B cell (primary cell): ENCODE results near the gene KCNIP1. TPM values are rescaled to one million over a fixed set of nuclear protein-coding genes. Genes with fewer than 3 reads are reported as not detected.

Experiments used
- ATAC-seq: fragments of 200-7000 bp; cut with Tn5 transposase; one replicate; pipeline ENCODE4 v1.10.0; 2021; ENCODE audit warnings: low read depth, mild to moderate bottlenecking, moderate number of reproducible peaks, moderate library complexity
- CTCF ChIA-PET: fragments of 350-600 bp; sonication (Branson Sonifier 250); formaldehyde crosslinking; loops from one replicate; lab custom pipeline; 2021; ENCODE audit warnings: antibody characterized with exemption, inconsistent platforms; lab: Charles Lee
- POLR2A ChIA-PET: fragments of 350-600 bp; sonication (Branson Sonifier 250); formaldehyde crosslinking; loops from one replicate; lab custom pipeline; 2021; ENCODE audit warnings: antibody characterized with exemption; lab: Charles Lee
- DNase-seq: peaks from one replicate; pipeline ENCODE4 v3.0.0; 2013
- H2AFZ ChIP-seq: 2 replicates; pipeline ENCODE4 v1.6.1; 2012; ENCODE audit warnings: mild to moderate bottlenecking, low read depth, low read length; ENCODE audit not compliant: insufficient read depth, poor library complexity, severe bottlenecking
- H3K27ac ChIP-seq, 2 donors: 1 replicate in 1 of 2; 2 replicates in 1 of 2; pipeline ENCODE4 v1.5.1; 2012 to 2013; ENCODE audit warnings: low read length in 2 of 2, mild to moderate bottlenecking in 2 of 2, moderate library complexity in 1 of 2
- H3K27me3 ChIP-seq, 4 experiments: fragments of 200-600 bp in 1 of 4; sonication (generic) in 1 of 4; replicated peaks in 1 of 4; 1 replicate in 2 of 4; 2 replicates in 2 of 4; pipeline versions ENCODE4 v1.6.1 to v1.7.0; 2013 to 2016; ENCODE audit warnings: low read length in 3 of 4, mild to moderate bottlenecking in 2 of 4, mixed read lengths in 1 of 4, moderate library complexity in 1 of 4; ENCODE audit not compliant: insufficient read depth in 4 of 4, control insufficient read depth in 3 of 4; ENCODE audit errors: control extremely low read depth in 1 of 4
- H3K36me3 ChIP-seq, 2 experiments: replicated peaks in 1 of 2; 1 replicate in 1 of 2; 2 replicates in 1 of 2; pipeline versions ENCODE4 v1.6.1 to v1.7.1; 2013; ENCODE audit warnings: low read length in 1 of 2; ENCODE audit not compliant: insufficient read depth in 2 of 2, control insufficient read depth in 1 of 2; ENCODE audit errors: control extremely low read depth in 1 of 2, extremely low read depth in 1 of 2
- H3K4me1 ChIP-seq, 2 donors: fragments of 200-600 bp in 1 of 2; sonication (generic) in 1 of 2; 1 replicate in 1 of 2; 2 replicates in 1 of 2; pipeline versions ENCODE4 v1.5.1 to v1.6.1; 2013 to 2017; ENCODE audit warnings: low read length in 2 of 2; ENCODE audit not compliant: control insufficient read depth in 2 of 2, insufficient read depth in 2 of 2
- H3K4me2 ChIP-seq: replicated peaks from 2 replicates; pipeline ENCODE3; 2012; ENCODE audit warnings: mild to moderate bottlenecking, low read depth, low read length; ENCODE audit not compliant: poor library complexity, severe bottlenecking
- H3K4me3 ChIP-seq, 5 experiments: fragments of 200-600 bp in 1 of 5; sonication (generic) in 1 of 5; 1 replicate in 3 of 5; 2 replicates in 2 of 5; pipeline versions ENCODE4 v1.5.1 to v1.7.0; 2011 to 2016; ENCODE audit warnings: low read length in 4 of 5, mild to moderate bottlenecking in 4 of 5, low read depth in 2 of 5, control low read depth in 1 of 5, moderate library complexity in 1 of 5; ENCODE audit not compliant: insufficient read depth in 1 of 5; ENCODE audit errors: control extremely low read depth in 1 of 5, extremely low read depth in 1 of 5
- H3K79me2 ChIP-seq: fragments of 200-600 bp; sonication (generic); one replicate; pipeline ENCODE4 v1.6.0; 2016; ENCODE audit warnings: low read length; ENCODE audit not compliant: control insufficient read depth, insufficient read depth
- H3K9ac ChIP-seq: fragments of 200-600 bp; sonication (generic); 2 replicates; pipeline ENCODE4 v1.6.1; 2017; ENCODE audit warnings: mild to moderate bottlenecking, low read length, moderate library complexity
- H3K9me3 ChIP-seq, 3 donors: one replicate each; pipeline versions ENCODE4 v1.6.1 to v1.7.1; 2013; ENCODE audit warnings: low read length in 2 of 3; ENCODE audit not compliant: control insufficient read depth in 2 of 3, insufficient read depth in 1 of 3; ENCODE audit errors: control extremely low read depth in 1 of 3
- H4K20me1 ChIP-seq: 2 replicates; pipeline ENCODE4 v1.6.0; 2012; ENCODE audit warnings: mild to moderate bottlenecking, low read length; ENCODE audit not compliant: insufficient read depth, control insufficient read depth, poor library complexity, severe bottlenecking
- H3K27ac Mint-ChIP-seq: one replicate; pipeline ENCODE4 v1.8.0; 2021; ENCODE audit warnings: mixed read lengths
- H3K27me3 Mint-ChIP-seq: one replicate; pipeline ENCODE4 v1.8.0; 2021; ENCODE audit warnings: mixed read lengths
- H3K4me1 Mint-ChIP-seq: one replicate; pipeline ENCODE4 v1.8.0; 2021; ENCODE audit warnings: mixed read lengths
- H3K4me3 Mint-ChIP-seq: one replicate; pipeline ENCODE4 v1.8.0; 2021; ENCODE audit warnings: mixed read lengths
- H3K9me3 Mint-ChIP-seq: one replicate; pipeline ENCODE4 v1.8.0; 2022; ENCODE audit warnings: mixed read lengths; ENCODE audit not compliant: insufficient read depth
- EZH2 ChIP-seq: IDR thresholded peaks from 2 replicates; pipeline ENCODE4 v1.6.1; 2012; ENCODE audit warnings: borderline replicate concordance, low read depth, mild to moderate bottlenecking, moderate library complexity, low read length; ENCODE audit not compliant: insufficient read depth, poor library complexity, severe bottlenecking
- WGBS: methylation state at CpG from one replicate; pipeline ENCODE4 v1.1.5; 2013; ENCODE audit warnings: missing lambda C conversion rate; ENCODE audit not compliant: insufficient coverage; 5-methylcytosine and 5-hydroxymethylcytosine counted together
- intact Hi-C: fragments of 100-400 bp; cut with micrococcal nuclease; formaldehyde crosslinking; loops from one replicate; pipeline ENCODE4 v1.10.0; 2022
- polyA plus RNA-seq: library from polyadenylated mRNA; depleted of rRNA; stranded (reverse); fragments of >200 nt; gene quantifications from 2 replicates; pipeline ENCODE4 v1.2.3, GENCODE V29; 2012
- total RNA-seq, 2 donors: library from RNA; stranded (reverse); fragments of 120-200 nt in 1 of 2; gene quantifications; 1 replicate in 1 of 2; 2 replicates in 1 of 2; pipeline versions ENCODE4 v1.2.3 to v1.2.4, GENCODE V29; 2013 to 2022
- TF ChIP-seq, protein P1 (sequence below): fragments of 200-600 bp; IDR thresholded peaks from one replicate; pipeline ENCODE4 v1.8.0; 2022; ENCODE audit warnings: antibody characterized with exemption, mild to moderate bottlenecking

Gene KCNIP1
- total and polyA plus RNA-seq, 2 donors (not counting 1 experiment from before 2014, with no cell fraction given) = not detected

GRCh38 chr5:170511551-170512258 lies 7.9 kb downstream of the KCNIP1 start:
- Histone ChIP-seq H3K4me1 (no peaks in the 10 kb centered on the region), H2AFZ (no peak overlapping the region), H3K79me2 (no peaks in the 10 kb centered on the region), H3K27ac (no peak overlapping the region), H3K9me3 (no peaks in the 10 kb centered on the region), H3K27me3 (peaks cover 0 to 3% (median 0%) of the 10 kb centered on the region in 4 experiments), H3K4me3 (no peak overlapping the region), H3K9ac (no peak overlapping the region), H3K36me3 (no peaks in the 10 kb centered on the region), H4K20me1 (no peaks in the 10 kb centered on the region), H3K4me2 (no peak overlapping the region)
- intact Hi-C loops = no loop called here
- TF ChIP-seq, protein P1, sequence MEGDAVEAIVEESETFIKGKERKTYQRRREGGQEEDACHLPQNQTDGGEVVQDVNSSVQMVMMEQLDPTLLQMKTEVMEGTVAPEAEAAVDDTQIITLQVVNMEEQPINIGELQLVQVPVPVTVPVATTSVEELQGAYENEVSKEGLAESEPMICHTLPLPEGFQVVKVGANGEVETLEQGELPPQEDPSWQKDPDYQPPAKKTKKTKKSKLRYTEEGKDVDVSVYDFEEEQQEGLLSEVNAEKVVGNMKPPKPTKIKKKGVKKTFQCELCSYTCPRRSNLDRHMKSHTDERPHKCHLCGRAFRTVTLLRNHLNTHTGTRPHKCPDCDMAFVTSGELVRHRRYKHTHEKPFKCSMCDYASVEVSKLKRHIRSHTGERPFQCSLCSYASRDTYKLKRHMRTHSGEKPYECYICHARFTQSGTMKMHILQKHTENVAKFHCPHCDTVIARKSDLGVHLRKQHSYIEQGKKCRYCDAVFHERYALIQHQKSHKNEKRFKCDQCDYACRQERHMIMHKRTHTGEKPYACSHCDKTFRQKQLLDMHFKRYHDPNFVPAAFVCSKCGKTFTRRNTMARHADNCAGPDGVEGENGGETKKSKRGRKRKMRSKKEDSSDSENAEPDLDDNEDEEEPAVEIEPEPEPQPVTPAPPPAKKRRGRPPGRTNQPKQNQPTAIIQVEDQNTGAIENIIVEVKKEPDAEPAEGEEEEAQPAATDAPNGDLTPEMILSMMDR = no peak
- TF ChIP-seq EZH2 = no peak
- H3K4me3 Mint-ChIP-seq = no peak overlapping the region
- POLR2A ChIA-PET = no interaction called here
- ATAC-seq (no peak), DNase-seq (no peak)
- peaks cover 3% of the 10 kb centered on the region for H3K27me3 Mint-ChIP-seq
- no peaks in the 10 kb centered on the region for H3K4me1 Mint-ChIP-seq
- H3K27ac Mint-ChIP-seq = no peak overlapping the region
- no CpG with 5 or more reads among the region's 8 CpGs for whole genome bisulfite sequencing
- H3K9me3 Mint-ChIP-seq = no peaks in the 10 kb centered on the region
- CTCF ChIA-PET = no interaction called here

DNA sequence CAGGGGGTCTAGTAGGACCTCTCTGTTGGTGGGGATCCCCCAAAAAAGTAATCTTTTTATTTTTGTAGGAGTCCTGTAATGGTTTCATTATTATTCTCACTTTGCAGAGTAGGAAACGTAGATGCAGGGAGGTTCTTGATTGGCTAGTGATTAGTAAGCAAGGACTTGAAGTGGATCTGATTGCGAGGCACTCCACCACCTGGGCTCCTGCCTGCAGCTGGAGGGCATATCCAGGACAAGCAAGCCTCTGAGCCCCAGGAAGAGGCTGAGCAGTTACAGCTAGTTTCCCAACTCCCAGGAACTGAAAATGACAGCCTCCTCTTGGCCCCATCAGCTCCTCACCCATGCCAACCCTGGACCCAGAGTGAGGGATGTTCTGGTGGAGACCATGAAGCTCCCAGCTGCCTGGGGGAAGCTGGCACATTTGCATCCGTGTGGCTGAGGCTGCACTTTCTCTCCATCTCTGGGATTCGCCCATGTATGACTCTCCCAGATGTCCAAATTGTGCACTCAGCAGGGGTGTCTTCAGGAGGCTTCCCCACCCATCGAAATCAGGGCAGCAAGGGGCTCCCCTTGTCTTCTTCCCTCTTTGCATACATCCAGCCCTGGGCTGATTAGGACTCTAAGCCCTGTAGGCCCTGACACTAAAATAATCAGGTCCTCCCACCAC lies 10.2 kb downstream of the KCNIP1 start:
- H3K27ac ChIP-seq = no peak overlapping the region
- H4K20me1 ChIP-seq = no peaks in the 10 kb centered on the region
- ATAC-seq (no peak), DNase-seq (no peak)
- POLR2A ChIA-PET = no interaction called here
- H3K27ac Mint-ChIP-seq = no peak overlapping the region
- H3K4me2 ChIP-seq = no peak overlapping the region
- H2AFZ ChIP-seq = no peak overlapping the region
- H3K4me1 Mint-ChIP-seq = no peaks in the 10 kb centered on the region
- H3K9ac ChIP-seq = no peak overlapping the region
- no peaks in the 10 kb centered on the region for H3K79me2 ChIP-seq
- H3K36me3 ChIP-seq = no peaks in the 10 kb centered on the region
- H3K4me1 ChIP-seq = no peaks in the 10 kb centered on the region
- TF ChIP-seq EZH2 = no peak
- no peak overlapping the region for H3K4me3 ChIP-seq
- H3K9me3 ChIP-seq = no peaks in the 10 kb centered on the region
- H3K9me3 Mint-ChIP-seq = no peaks in the 10 kb centered on the region
- CTCF ChIA-PET = no interaction called here
- 69% methylated on average over 5 of the region's 5 CpGs for WGBS
- no peaks in the 10 kb centered on the region for H3K27me3 ChIP-seq
- H3K4me3 Mint-ChIP-seq = no peak overlapping the region
- intact Hi-C loops = no loop called here
- H3K27me3 Mint-ChIP-seq = no peaks in the 10 kb centered on the region
